ENCODE results near the gene ZMYM5. TPM values are rescaled to one million over a fixed set of nuclear protein-coding genes. Genes with fewer than 3 reads are reported as not detected.
"Not testable (repeated sequence)": the region's sequence is repeated elsewhere in the genome, so short reads cannot be mapped to it uniquely, and the experiment has no call there.

Gene ZMYM5
- total RNA-seq, 4 donors from 2014 or later: 9.7 to 13.4 (median 11.9) TPM

- 1% methylated on average over 14 of the region's 54 CpGs for WGBS
- H3K4me3 ChIP-seq: peak overlapping the region; percentile 79 to 97 (median 90)
- DNase-seq (ENCODE audit: extremely low spot score): peak; percentile 94
- H3K27ac ChIP-seq (replicated peaks in 1 of 4): peak overlapping the region; percentile 97 to 99 (median 99)
- no peak for TF ChIP-seq CTCF (IDR thresholded peaks at IDR 0.05)
- TF ChIP-seq POLR2AphosphoS5 (IDR thresholded peaks at IDR 0.05): no peak
- TF ChIP-seq POLR2A (IDR thresholded peaks at IDR 0.05; ENCODE audit: low read depth): no peak
- no peak for TF ChIP-seq EP300 (IDR thresholded peaks at IDR 0.05)
- peaks cover 0 to 1% (median 0%) of the 10 kb centered on the region in 4 donors for H3K36me3 ChIP-seq
- intact Hi-C loops (cut with DNase I): loop anchor here (10.0 kb wide), 2 partner anchors 189 to 229 kb away; partner anchors contain the start of gene MPHOSPH8
- no peaks in the 10 kb centered on the region for H3K27me3 ChIP-seq
- H3K9me3 ChIP-seq: no peaks in the 10 kb centered on the region
- H3K4me1 ChIP-seq: peaks cover 11 to 37% (median 32%) of the 10 kb centered on the region in 4 donors
Observed at GRCh38 chr13:19864024-19864745, 736 bp upstream of the ZMYM5 start.

- Histone ChIP-seq H3K27ac (replicated peaks in 1 of 4) (peak overlapping the region; percentile 97 to 99 (median 99)), H3K27me3 (no peaks in the 10 kb centered on the region), H3K9me3 (no peaks in the 10 kb centered on the region), H3K36me3 (peaks cover 0 to 11% (median 4%) of the 10 kb centered on the region in 4 donors), H3K4me3 (peak overlapping the region; percentile 79 to 97 (median 90)), H3K4me1 (peaks cover 11 to 47% (median 40%) of the 10 kb centered on the region in 4 donors)
- WGBS: under 1% methylated on average over 26 of the region's 66 CpGs
- DNase-seq (ENCODE audit: extremely low spot score): no peak
- no peak for TF ChIP-seq POLR2A (IDR thresholded peaks at IDR 0.05; ENCODE audit: low read depth)
- TF ChIP-seq POLR2AphosphoS5 (IDR thresholded peaks at IDR 0.05): peak in 1 of 2 donors; percentile 17
- TF ChIP-seq EP300 (IDR thresholded peaks at IDR 0.05): no peak
- no peak for TF ChIP-seq CTCF (IDR thresholded peaks at IDR 0.05)
- intact Hi-C loops (cut with DNase I): loop anchor here (2.0 to 10.0 kb wide), 4 partner anchors 80 to 228 kb away; partner anchors contain the start of genes MPHOSPH8 and PSPC1
Observed at GRCh38 chr13:19862481-19863313, 752 bp downstream of the ZMYM5 start.

GRCh38 chr13:19861762-19862161, 1.7 kb downstream of the ZMYM5 start:
- Histone ChIP-seq H3K36me3 (peaks cover 0 to 11% (median 5%) of the 10 kb centered on the region in 4 donors), H3K4me3 (peak overlapping the region; percentile 79 to 97 (median 90)), H3K9me3 (no peaks in the 10 kb centered on the region), H3K27me3 (no peaks in the 10 kb centered on the region), H3K27ac (replicated peaks in 1 of 4) (peak overlapping the region; percentile 97 to 99 (median 99)), H3K4me1 (peaks cover 11 to 47% (median 40%) of the 10 kb centered on the region in 4 donors)
- WGBS: 11% methylated on average over 4 of the region's 4 CpGs
- intact Hi-C loops (cut with DNase I): loop anchor here (2.0 to 10.0 kb wide), 5 partner anchors 15 to 227 kb away; partner anchors contain the start of genes MPHOSPH8 and PSPC1
- DNase-seq (ENCODE audit: extremely low spot score): no peak
- no peak for TF ChIP-seq CTCF (IDR thresholded peaks at IDR 0.05)
- TF ChIP-seq POLR2AphosphoS5 (IDR thresholded peaks at IDR 0.05): no peak
- no peak for TF ChIP-seq EP300 (IDR thresholded peaks at IDR 0.05)
- TF ChIP-seq POLR2A (IDR thresholded peaks at IDR 0.05; ENCODE audit: low read depth): no peak

- peaks cover 11 to 47% (median 40%) of the 10 kb centered on the region in 4 donors for H3K4me1 ChIP-seq
- H3K27ac ChIP-seq (replicated peaks in 1 of 4): peak overlapping the region; percentile 97 to 99 (median 99)
- 70% methylated on average over 4 of the region's 4 CpGs for WGBS
- peak overlapping the region in 2 of 4 donors; percentile 79 to 86 for H3K4me3 ChIP-seq
- H3K36me3 ChIP-seq: peaks cover 0 to 16% (median 9%) of the 10 kb centered on the region in 4 donors
- H3K27me3 ChIP-seq: no peaks in the 10 kb centered on the region
- DNase-seq (ENCODE audit: extremely low spot score): no peak
- no peaks in the 10 kb centered on the region for H3K9me3 ChIP-seq
- intact Hi-C loops (cut with DNase I): loop anchor here (2.0 to 10.0 kb wide), 3 partner anchors 14 to 226 kb away; partner anchors contain the start of gene MPHOSPH8
- no peak for TF ChIP-seq POLR2AphosphoS5 (IDR thresholded peaks at IDR 0.05)
- no peak for TF ChIP-seq POLR2A (IDR thresholded peaks at IDR 0.05; ENCODE audit: low read depth)
- TF ChIP-seq CTCF (IDR thresholded peaks at IDR 0.05): no peak
- TF ChIP-seq EP300 (IDR thresholded peaks at IDR 0.05): no peak
Observed at GRCh38 chr13:19860884-19861655, 2.4 kb downstream of the ZMYM5 start.

GRCh38 chr13:19857637-19858036, 5.8 kb downstream of the ZMYM5 start:
- WGBS: 90% methylated on average over 2 of the region's 2 CpGs

More at GRCh38 chr13:19857637-19858036, 5.8 kb downstream of the ZMYM5 start:
- Histone ChIP-seq H3K4me1 (peaks cover 20 to 52% (median 41%) of the 10 kb centered on the region in 4 donors), H3K36me3 (peaks cover 0 to 32% (median 15%) of the 10 kb centered on the region in 4 donors)
- intact Hi-C loops (cut with DNase I); H3K4me3 ChIP-seq; H3K27ac ChIP-seq (replicated peaks in 1 of 4); H3K27me3 ChIP-seq; DNase-seq (ENCODE audit: extremely low spot score); H3K9me3 ChIP-seq: not testable (repeated sequence)
